K562 (cell line): Measurements from ENCODE around the gene KCNH8. TPM values are rescaled to one million over a fixed set of nuclear protein-coding genes. Genes with fewer than 3 reads are reported as not detected.

Source experiments
- ATAC-seq: fragments of 200-7000 bp; cut with Tn5 transposase; 3 replicates; pipeline ENCODE4 v1.9.1; 2020; ENCODE audit warnings: moderate library complexity
- BruUV-seq: library from RNA; stranded (reverse); fragments of 400-500 nt; replicated peaks from 2 replicates; lab custom pipeline; 2021; lab: Mats Ljungman, UMichigan
- CTCF ChIA-PET: fragments of 300-600 bp; formaldehyde crosslinking; extraction: SDS; loops from one replicate; lab custom pipeline; 2021; ENCODE audit warnings: low intra/inter-chr PET ratio; lab: Yijun Ruan, JAX
- POLR2A ChIA-PET: fragments of 300-600, 350-650 bp; sonication (Branson Sonifier 250); formaldehyde crosslinking; extraction: SDS; loops from one replicate; lab custom pipeline; 2021; ENCODE audit warnings: antibody characterized with exemption, inconsistent platforms; lab: Yijun Ruan, JAX
- DNase-seq, 4 experiments: peaks; one replicate each; pipeline versions ENCODE4 v3.0.0 to v3.0.0-alpha.2; 2011 to 2018; ENCODE audit warnings: low spot score in 3 of 4, mixed read lengths in 3 of 4; ENCODE audit errors: extremely low read depth in 1 of 4
- FAIRE-seq: peaks from 2 replicates; lab custom pipeline; 2011; peaks lifted over from hg19 to GRCh38; lab: Jason Lieb, UNC
- H2AFZ ChIP-seq: 2 replicates; pipeline ENCODE4 v1.6.0; 2011; ENCODE audit warnings: low read depth, low read length, control low read depth, inconsistent platforms
- H3K27ac ChIP-seq: fragments of 200-600 bp; 3 replicates; pipeline ENCODE4 v1.8.0; 2011; ENCODE audit warnings: low read depth, mild to moderate bottlenecking, control low read depth, inconsistent platforms, low read length, moderate library complexity, mixed read lengths; ENCODE audit errors: extremely low read depth
- H3K27me3 ChIP-seq, 2 experiments: fragments of 300-600 bp in 1 of 2; 2 replicates in 1 of 2; 3 replicates in 1 of 2; pipeline versions ENCODE4 v1.6.0 to v1.8.0; 2011; ENCODE audit warnings: inconsistent platforms in 2 of 2, low read length in 2 of 2, mild to moderate bottlenecking in 1 of 2, mixed read lengths in 1 of 2, moderate library complexity in 1 of 2; ENCODE audit not compliant: control insufficient read depth in 2 of 2, insufficient read depth in 2 of 2
- H3K36me3 ChIP-seq: fragments of 300-600 bp; 3 replicates; pipeline ENCODE4 v1.8.0; 2011; ENCODE audit warnings: mild to moderate bottlenecking, low read length, inconsistent platforms; ENCODE audit not compliant: control insufficient read depth, insufficient read depth
- H3K4me1 ChIP-seq, 2 experiments: fragments of 200-600 bp in 1 of 2; replicated peaks in 1 of 2; 2 replicates in 1 of 2; 3 replicates in 1 of 2; pipeline versions ENCODE4 v1.5.1 to v1.8.0; 2011; ENCODE audit warnings: inconsistent platforms in 2 of 2, low read length in 2 of 2, mild to moderate bottlenecking in 1 of 2, mixed read lengths in 1 of 2, moderate library complexity in 1 of 2; ENCODE audit not compliant: control insufficient read depth in 2 of 2, insufficient read depth in 2 of 2
- H3K4me2 ChIP-seq: 2 replicates; pipeline ENCODE4 v1.6.1; 2011; ENCODE audit warnings: low read length, control low read depth, inconsistent platforms, mixed read lengths; ENCODE audit not compliant: insufficient read depth
- H3K4me3 ChIP-seq: fragments of 200-600 bp; sonication (generic), shearing (Covaris generic); 2 replicates; pipeline ENCODE4 v1.5.1; 2016; ENCODE audit warnings: control low read depth, inconsistent platforms
- H3K79me2 ChIP-seq: fragments of 200-600 bp; 3 replicates; pipeline ENCODE4 v1.8.0; 2011; ENCODE audit warnings: low read length, inconsistent platforms; ENCODE audit not compliant: control insufficient read depth, insufficient read depth
- H3K9ac ChIP-seq, 2 experiments: 2 replicates each; pipeline versions ENCODE4 v1.6.0 to v1.6.1; 2011; ENCODE audit warnings: low read depth in 2 of 2, low read length in 2 of 2, control low read depth in 1 of 2, inconsistent platforms in 1 of 2, mild to moderate bottlenecking in 1 of 2, mixed read lengths in 1 of 2; ENCODE audit not compliant: insufficient read depth in 1 of 2
- H3K9me1 ChIP-seq: one replicate; pipeline ENCODE4 v1.6.0; 2011; ENCODE audit warnings: inconsistent platforms, mild to moderate bottlenecking, low read length, moderate library complexity; ENCODE audit not compliant: control insufficient read depth, insufficient read depth
- H3K9me3 ChIP-seq: replicated peaks from 2 replicates; pipeline ENCODE4 v1.5.1; 2011; ENCODE audit warnings: low read depth, low read length, inconsistent platforms; ENCODE audit not compliant: control insufficient read depth, insufficient read depth
- H4K20me1 ChIP-seq: replicated peaks from 2 replicates; pipeline ENCODE4 v1.6.1; 2011; ENCODE audit warnings: low read length, inconsistent platforms, mixed read lengths; ENCODE audit not compliant: control insufficient read depth, insufficient read depth
- BRD9 ChIP-seq: fragments of 450-650 bp; IDR thresholded peaks from 2 replicates; pipeline ENCODE4 v1.6.1; 2018; ENCODE audit warnings: low read depth; ENCODE audit not compliant: partially characterized antibody
- CBFB ChIP-seq: sonication (generic); formaldehyde crosslinking; IDR thresholded peaks from 2 replicates; pipeline ENCODE4 v1.4.0; 2020; ENCODE audit warnings: mild to moderate bottlenecking, missing genetic modification reagents
- CBX8 ChIP-seq: fragments of 200-600 bp; sonication (generic); IDR thresholded peaks from 2 replicates; pipeline ENCODE4 v1.6.1; 2012; ENCODE audit warnings: borderline replicate concordance, mixed run types, low read depth, mild to moderate bottlenecking, moderate library complexity, mixed read lengths, low read length, control low read depth, inconsistent platforms; ENCODE audit not compliant: poor library complexity, severe bottlenecking; ENCODE audit errors: extremely low read depth
- GABPB1 ChIP-seq: sonication (generic); formaldehyde crosslinking; IDR thresholded peaks from 2 replicates; pipeline ENCODE4 v1.8.0; 2022; ENCODE audit warnings: mild to moderate bottlenecking, missing genetic modification reagents
- GTF2E2 ChIP-seq: fragments of 200-800 bp; sonication (Bioruptor generic); IDR thresholded peaks from 2 replicates; pipeline ENCODE4 v1.6.1; 2016; ENCODE audit warnings: missing genetic modification characterization, missing compliant biosample characterization
- HDAC1 ChIP-seq, 2 experiments: fragments of 450-650 bp; IDR thresholded peaks; 2 replicates each; pipeline ENCODE4 v1.6.1; 2016 to 2017; ENCODE audit warnings: inconsistent platforms in 1 of 2, mild to moderate bottlenecking in 1 of 2, moderate library complexity in 1 of 2
- KAT7 ChIP-seq: sonication (generic); formaldehyde crosslinking; IDR thresholded peaks from 2 replicates; pipeline ENCODE4 v1.8.0; 2022; ENCODE audit warnings: missing genetic modification reagents, mild to moderate bottlenecking, borderline replicate concordance
- LCOR ChIP-seq: sonication (generic); formaldehyde crosslinking; IDR thresholded peaks from 2 replicates; pipeline ENCODE4 v1.8.0; 2022; ENCODE audit warnings: mild to moderate bottlenecking, missing genetic modification reagents
- NCOA4 ChIP-seq: fragments of 450-650 bp; IDR thresholded peaks from 2 replicates; pipeline ENCODE4 v1.6.1; 2018; ENCODE audit warnings: mild to moderate bottlenecking; ENCODE audit not compliant: partially characterized antibody
- NR1H2 ChIP-seq: sonication (generic); formaldehyde crosslinking; IDR thresholded peaks from 2 replicates; pipeline ENCODE4 v1.4.0; 2020; ENCODE audit warnings: mild to moderate bottlenecking, missing genetic modification reagents
- PML ChIP-seq: IDR thresholded peaks from 2 replicates; pipeline ENCODE4 v1.6.1; 2012; ENCODE audit warnings: low read length, inconsistent platforms
- RNF2 ChIP-seq: sonication (generic); IDR thresholded peaks from 2 replicates; pipeline ENCODE4 v1.6.1; 2016
- RUNX1 ChIP-seq: sonication (generic); IDR thresholded peaks from 2 replicates; pipeline ENCODE4 v1.6.1; 2016; ENCODE audit warnings: antibody characterized with exemption, low read depth
- SMAD4 ChIP-seq: fragments of 250-450 bp; sonication (Bioruptor Pico); conservative IDR thresholded peaks from 2 replicates; pipeline ENCODE4 v1.8.0; 2021; ENCODE audit warnings: inconsistent platforms, mild to moderate bottlenecking, moderate library complexity
- XRCC4 ChIP-seq: IDR thresholded peaks from one replicate; pipeline ENCODE4 v1.6.1; 2011; ENCODE audit not compliant: insufficient read depth, insufficient read length; ENCODE audit errors: extremely low read depth
- ZBED1 ChIP-seq: IDR thresholded peaks from 2 replicates; pipeline ENCODE4 v1.6.1; 2014
- ZNF212 ChIP-seq: fragments of 450-650 bp; formaldehyde crosslinking; IDR thresholded peaks from 2 replicates; pipeline ENCODE4 v1.4.0; 2020; ENCODE audit warnings: mild to moderate bottlenecking
- WGBS: fragments of 100-300 bp; shearing (Covaris generic); methylation state at CpG from one replicate; pipeline ENCODE4 v1.1.6; 2016; ENCODE audit warnings: low coverage, mixed read lengths; ENCODE audit not compliant: insufficient coverage; ENCODE audit errors: missing lambda C conversion rate; 5-methylcytosine and 5-hydroxymethylcytosine counted together
- in situ Hi-C: fragments of 300-500 bp; cut with MboI; formaldehyde crosslinking; loops from 4 replicates; pipeline ENCODE4 v1.15.0; 2018; ENCODE audit warnings: inconsistent platforms, mixed read lengths
- intact Hi-C: fragments of 100-400 bp; cut with micrococcal nuclease; formaldehyde crosslinking; loops from 2 replicates; pipeline ENCODE4 v1.14.2; 2022
- polyA plus RNA-seq, 8 experiments: library from polyadenylated mRNA; depleted of rRNA in 4 of 8; stranded (reverse) in 5 of 8; unstranded in 3 of 8; fragments of >200 nt; fragmentation: Nextera tagmentation in 2 of 8; fragmentation: Illumina TruSeq in 1 of 8; extraction: Ambion mirVana in 2 of 8; extraction: Trizol in 1 of 8; gene quantifications; 2 replicates each; pipeline versions ENCODE4 v1.2.1 to v1.2.3, GENCODE V29; 2011 to 2014; ENCODE audit warnings: inconsistent platforms in 1 of 8, missing spikeins in 1 of 8
- total RNA-seq, 7 experiments: library from RNA; depleted of rRNA in 6 of 7; stranded (reverse); fragments of >200 nt in 6 of 7; fragmentation: Illumina TruSeq in 2 of 7; extraction: Trizol in 2 of 7; gene quantifications; 2 replicates each; pipeline versions ENCODE4 v1.2.1 to v1.2.3, GENCODE V29; 2011 to 2021; ENCODE audit warnings: low replicate concordance in 1 of 7
- TF ChIP-seq, protein P1 (sequence below): sonication (generic); formaldehyde crosslinking; IDR thresholded peaks from 2 replicates; pipeline ENCODE4 v1.8.0; 2022; ENCODE audit warnings: mild to moderate bottlenecking, missing genetic modification reagents
- TF ChIP-seq, protein P2 (sequence below): fragments of 450-650 bp; IDR thresholded peaks from 2 replicates; pipeline ENCODE4 v1.6.1; 2016; ENCODE audit warnings: missing biosample characterization, missing genetic modification characterization
- TF ChIP-seq, protein P3 (sequence below): sonication (generic); formaldehyde crosslinking; IDR thresholded peaks from 2 replicates; pipeline ENCODE4 v1.8.0; 2022; ENCODE audit warnings: missing genetic modification reagents, mild to moderate bottlenecking, borderline replicate concordance

The KCNH8 gene
- total and polyA plus RNA-seq, 9 of the 15 experiments (the other 6 are each of a cell fraction or from before 2014, with no cell fraction given): 0.02 to 0.08 (median 0.04) TPM; not detected in 6

DNA sequence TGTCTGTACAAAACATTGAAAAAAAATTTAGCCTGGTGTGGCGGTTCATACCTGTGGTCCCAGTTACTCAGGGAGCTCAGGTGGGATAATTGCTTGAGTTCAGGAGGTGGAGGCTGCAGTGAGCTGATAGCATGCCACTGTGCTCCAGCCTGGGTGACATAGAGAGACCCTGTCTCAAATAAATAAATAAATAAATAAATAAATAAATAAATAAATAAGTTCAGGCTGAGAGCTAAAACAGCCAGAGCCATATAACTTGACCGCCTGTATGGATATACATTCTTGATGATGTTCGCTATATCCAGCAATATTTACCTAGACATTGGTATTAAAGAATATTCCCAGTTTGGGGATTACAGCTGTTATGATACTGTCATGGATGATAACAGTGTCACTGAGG, 146.9 kb downstream of the KCNH8 start:
- no peak for FAIRE-seq
- 0% methylated on average over 3 of the region's 3 CpGs for WGBS

More for the DNA sequence above, 146.9 kb downstream of the KCNH8 start:
- in situ Hi-C loops: no loop called here
- Histone ChIP-seq H3K4me3 (no peak overlapping the region), H2AFZ (no peak overlapping the region), H3K9ac (no peak overlapping the region), H3K4me1 (no peaks in the 10 kb centered on the region), H3K27me3 (no peaks in the 10 kb centered on the region), H3K27ac (no peak overlapping the region), H3K79me2 (no peaks in the 10 kb centered on the region), H3K36me3 (no peaks in the 10 kb centered on the region), H3K4me2 (no peak overlapping the region), H3K9me1 (no peaks in the 10 kb centered on the region), H4K20me1 (no peaks in the 10 kb centered on the region), H3K9me3 (no peaks in the 10 kb centered on the region)
- CTCF ChIA-PET: no interaction called here
- ATAC-seq (no peak), DNase-seq (no peak)
- intact Hi-C loops: no loop called here
- no TSS peak for BruUV-seq
- TF ChIP-seq, protein P1, sequence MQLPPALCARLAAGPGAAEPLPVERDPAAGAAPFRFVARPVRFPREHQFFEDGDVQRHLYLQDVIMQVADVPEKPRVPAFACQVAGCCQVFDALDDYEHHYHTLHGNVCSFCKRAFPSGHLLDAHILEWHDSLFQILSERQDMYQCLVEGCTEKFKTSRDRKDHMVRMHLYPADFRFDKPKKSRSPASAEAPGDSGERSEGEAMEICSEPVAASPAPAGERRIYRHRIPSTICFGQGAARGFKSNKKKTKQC (CRISPR knock-in tag): no peak
- no peak for TF ChIP-seq ZNF212 (CRISPR knock-in tag)
- TF ChIP-seq CBFB: no peak
- TF ChIP-seq, protein P2, sequence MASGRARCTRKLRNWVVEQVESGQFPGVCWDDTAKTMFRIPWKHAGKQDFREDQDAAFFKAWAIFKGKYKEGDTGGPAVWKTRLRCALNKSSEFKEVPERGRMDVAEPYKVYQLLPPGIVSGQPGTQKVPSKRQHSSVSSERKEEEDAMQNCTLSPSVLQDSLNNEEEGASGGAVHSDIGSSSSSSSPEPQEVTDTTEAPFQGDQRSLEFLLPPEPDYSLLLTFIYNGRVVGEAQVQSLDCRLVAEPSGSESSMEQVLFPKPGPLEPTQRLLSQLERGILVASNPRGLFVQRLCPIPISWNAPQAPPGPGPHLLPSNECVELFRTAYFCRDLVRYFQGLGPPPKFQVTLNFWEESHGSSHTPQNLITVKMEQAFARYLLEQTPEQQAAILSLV (tag): no peak
- no peak for TF ChIP-seq HDAC1 (IDR thresholded peaks at IDR 0.05)
- TF ChIP-seq PML: no peak
- no peak for TF ChIP-seq XRCC4
- no peak for TF ChIP-seq LCOR (CRISPR knock-in tag)
- TF ChIP-seq GABPB1: no peak
- no peak for TF ChIP-seq KAT7
- TF ChIP-seq SMAD4: no peak
- TF ChIP-seq, protein P3, sequence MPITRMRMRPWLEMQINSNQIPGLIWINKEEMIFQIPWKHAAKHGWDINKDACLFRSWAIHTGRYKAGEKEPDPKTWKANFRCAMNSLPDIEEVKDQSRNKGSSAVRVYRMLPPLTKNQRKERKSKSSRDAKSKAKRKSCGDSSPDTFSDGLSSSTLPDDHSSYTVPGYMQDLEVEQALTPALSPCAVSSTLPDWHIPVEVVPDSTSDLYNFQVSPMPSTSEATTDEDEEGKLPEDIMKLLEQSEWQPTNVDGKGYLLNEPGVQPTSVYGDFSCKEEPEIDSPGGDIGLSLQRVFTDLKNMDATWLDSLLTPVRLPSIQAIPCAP (CRISPR knock-in tag): no peak
- TF ChIP-seq NR1H2 (CRISPR knock-in tag): no peak
- TF ChIP-seq CBX8: no peak
- no peak for TF ChIP-seq ZBED1
- no peak for TF ChIP-seq BRD9
- no peak for TF ChIP-seq GTF2E2
- no peak for TF ChIP-seq NCOA4
- TF ChIP-seq RNF2: no peak
- no peak for TF ChIP-seq RUNX1
- POLR2A ChIA-PET: no interaction called here
